ENCODE data around the gene FKBP1A. TPM values are rescaled to one million over a fixed set of nuclear protein-coding genes. Genes with fewer than 3 reads are reported as not detected.

FKBP1A gene
- total RNA-seq, 2 donors from 2014 or later = 307 to 310 TPM

DNA sequence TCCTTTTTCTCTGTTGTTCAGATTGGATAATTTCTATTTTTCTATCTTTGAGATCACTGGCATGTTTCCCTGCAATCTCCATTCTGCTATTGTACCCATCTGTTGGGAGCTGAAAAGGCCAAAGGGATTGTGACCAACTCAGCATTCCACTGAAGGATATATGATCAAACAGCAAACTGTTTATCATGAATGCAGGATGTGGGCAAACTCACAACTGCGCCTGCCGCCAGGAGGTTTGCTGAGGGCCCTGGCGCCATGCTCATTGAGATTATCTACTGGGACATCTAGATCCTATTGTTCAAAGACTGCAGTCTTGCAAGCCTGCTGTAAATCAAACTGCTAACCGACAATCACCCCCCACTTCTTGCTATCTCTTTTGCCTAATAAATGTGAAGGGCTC, 3.8 kb upstream of the FKBP1A start:
- Histone ChIP-seq H3K27ac (no peak overlapping the region), H3K4me1 (peaks cover 5% of the 10 kb centered on the region), H3K36me3 (no peaks in the 10 kb centered on the region), H3K27me3 (no peaks in the 10 kb centered on the region), H3K4me3 (no peak overlapping the region), H3K9ac (ENCODE audit: low read depth in 2 of 2, low read length in 2 of 2) (no peak overlapping the region), H3K9me3 (no peaks in the 10 kb centered on the region)
- TF ChIP-seq, protein P1, sequence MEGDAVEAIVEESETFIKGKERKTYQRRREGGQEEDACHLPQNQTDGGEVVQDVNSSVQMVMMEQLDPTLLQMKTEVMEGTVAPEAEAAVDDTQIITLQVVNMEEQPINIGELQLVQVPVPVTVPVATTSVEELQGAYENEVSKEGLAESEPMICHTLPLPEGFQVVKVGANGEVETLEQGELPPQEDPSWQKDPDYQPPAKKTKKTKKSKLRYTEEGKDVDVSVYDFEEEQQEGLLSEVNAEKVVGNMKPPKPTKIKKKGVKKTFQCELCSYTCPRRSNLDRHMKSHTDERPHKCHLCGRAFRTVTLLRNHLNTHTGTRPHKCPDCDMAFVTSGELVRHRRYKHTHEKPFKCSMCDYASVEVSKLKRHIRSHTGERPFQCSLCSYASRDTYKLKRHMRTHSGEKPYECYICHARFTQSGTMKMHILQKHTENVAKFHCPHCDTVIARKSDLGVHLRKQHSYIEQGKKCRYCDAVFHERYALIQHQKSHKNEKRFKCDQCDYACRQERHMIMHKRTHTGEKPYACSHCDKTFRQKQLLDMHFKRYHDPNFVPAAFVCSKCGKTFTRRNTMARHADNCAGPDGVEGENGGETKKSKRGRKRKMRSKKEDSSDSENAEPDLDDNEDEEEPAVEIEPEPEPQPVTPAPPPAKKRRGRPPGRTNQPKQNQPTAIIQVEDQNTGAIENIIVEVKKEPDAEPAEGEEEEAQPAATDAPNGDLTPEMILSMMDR (IDR thresholded peaks at IDR 0.05) = no peak
- no peak for DNase-seq
- intact Hi-C loops (cut with DNase I) = loop anchor here (10.0 kb wide), 1 partner anchor 68 kb away; the partner anchor contains the start of gene NSFL1C

DNA sequence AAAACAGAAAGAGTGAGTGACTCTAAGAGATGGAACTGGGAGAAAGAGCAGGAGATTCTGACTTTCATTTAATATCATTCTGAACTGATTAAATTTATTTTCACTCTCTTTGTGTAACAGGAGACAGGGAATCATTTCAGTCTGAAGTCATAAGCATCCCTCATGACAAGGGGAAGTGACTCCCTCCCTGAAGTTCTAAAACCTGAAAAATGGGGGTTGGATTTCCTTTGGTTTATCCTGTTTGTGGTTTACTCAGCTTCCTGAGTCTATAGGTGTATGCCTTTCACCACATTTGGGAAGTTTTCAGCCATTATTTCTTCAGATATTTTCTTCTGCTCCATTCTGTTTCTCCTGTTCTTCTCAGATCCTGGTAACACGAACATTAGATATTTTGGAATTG, 3.4 kb upstream of the FKBP1A start:
- no peaks in the 10 kb centered on the region for H3K27me3 ChIP-seq
- H3K36me3 ChIP-seq = no peaks in the 10 kb centered on the region
- H3K27ac ChIP-seq = no peak overlapping the region
- H3K9ac ChIP-seq (ENCODE audit: low read depth in 2 of 2, low read length in 2 of 2) = no peak overlapping the region
- TF ChIP-seq, protein P1 (IDR thresholded peaks at IDR 0.05) = no peak
- DNase-seq = no peak
- H3K9me3 ChIP-seq = no peaks in the 10 kb centered on the region
- peaks cover 5% of the 10 kb centered on the region for H3K4me1 ChIP-seq
- intact Hi-C loops (cut with DNase I) = loop anchor here (10.0 kb wide), 1 partner anchor 69 kb away; the partner anchor contains the start of gene NSFL1C
- no peak overlapping the region for H3K4me3 ChIP-seq

DNA sequence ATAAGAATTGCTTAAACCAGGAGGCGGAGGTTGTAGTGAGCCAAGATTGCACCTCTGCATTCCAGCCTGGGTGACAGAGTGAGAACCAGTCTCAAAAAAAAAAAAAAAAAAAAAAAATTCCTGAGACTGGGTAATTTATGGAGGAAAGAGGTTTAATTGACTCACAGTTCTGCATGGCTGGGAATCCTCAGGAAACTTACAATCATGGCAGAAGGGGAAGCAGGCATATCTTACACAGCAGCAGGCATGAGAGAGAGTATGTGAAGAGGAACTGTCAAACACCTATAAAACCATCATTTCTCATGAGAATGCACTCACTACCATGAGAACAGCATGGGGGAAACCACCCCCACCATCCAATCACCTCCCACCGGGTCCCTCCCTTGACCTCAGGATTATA, 1.8 kb upstream of the FKBP1A start:
- Histone ChIP-seq H3K4me3 (no peak overlapping the region), H3K9me3 (no peaks in the 10 kb centered on the region), H3K4me1 (peaks cover 13% of the 10 kb centered on the region), H3K9ac (ENCODE audit: low read depth in 2 of 2, low read length in 2 of 2) (no peak overlapping the region), H3K36me3 (no peaks in the 10 kb centered on the region), H3K27ac (no peak overlapping the region), H3K27me3 (no peaks in the 10 kb centered on the region)
- TF ChIP-seq, protein P1 (IDR thresholded peaks at IDR 0.05) = no peak
- intact Hi-C loops (cut with DNase I) = loop anchor here (5.0 to 10.0 kb wide), 3 partner anchors 43 to 70 kb away; partner anchors contain the start of genes NSFL1C and SDCBP2
- no peak for DNase-seq

DNA sequence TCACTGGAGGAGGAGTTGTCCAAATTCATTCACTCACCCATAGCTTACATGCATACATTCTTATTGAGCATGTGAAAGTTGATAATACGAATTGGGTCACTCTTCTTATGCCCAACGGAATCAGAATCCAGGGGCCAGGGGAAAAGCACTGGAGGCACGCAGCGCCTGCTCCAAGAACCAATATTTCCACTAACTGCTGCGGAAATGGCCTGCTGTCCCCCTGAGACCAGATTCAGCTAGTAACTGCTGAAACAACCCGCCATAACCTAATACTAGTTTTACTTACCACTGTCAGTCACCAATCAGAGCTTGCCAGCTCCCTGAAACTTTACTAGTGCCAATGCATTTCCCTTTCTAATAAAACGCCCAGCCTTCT, 641 bp upstream of the FKBP1A start:
- Histone ChIP-seq H3K9me3 (no peaks in the 10 kb centered on the region), H3K9ac (ENCODE audit: low read depth in 2 of 2, low read length in 2 of 2) (peak overlapping the region; percentile 27 to 64), H3K36me3 (no peaks in the 10 kb centered on the region), H3K4me1 (peaks cover 11% of the 10 kb centered on the region), H3K27ac (peak overlapping the region; percentile 79), H3K27me3 (no peaks in the 10 kb centered on the region), H3K4me3 (peak overlapping the region; percentile 81)
- intact Hi-C loops (cut with DNase I) = loop anchor here (5.0 to 10.0 kb wide), 3 partner anchors 44 to 71 kb away; partner anchors contain the start of genes NSFL1C and SDCBP2
- DNase-seq = no peak
- TF ChIP-seq, protein P1 (IDR thresholded peaks at IDR 0.05) = no peak

DNA sequence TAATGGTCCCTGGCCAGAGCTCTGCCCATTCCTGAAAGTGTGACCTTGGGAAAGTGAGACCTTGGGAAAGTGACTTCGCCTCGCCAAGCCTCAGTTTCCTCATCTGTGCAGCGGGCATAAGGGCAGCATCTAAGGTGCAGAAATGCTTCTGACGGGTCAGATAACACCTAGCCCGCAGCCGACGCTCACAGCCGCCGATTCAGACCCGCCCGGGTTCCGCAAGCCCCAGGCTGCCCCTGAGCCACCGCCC, 486 bp downstream of the FKBP1A start:
- no peaks in the 10 kb centered on the region for H3K27me3 ChIP-seq
- no peaks in the 10 kb centered on the region for H3K9me3 ChIP-seq
- H3K4me3 ChIP-seq = peak overlapping the region; percentile 81
- TF ChIP-seq, protein P1 (IDR thresholded peaks at IDR 0.05) = no peak
- intact Hi-C loops (cut with DNase I) = loop anchor here (5.0 to 10.0 kb wide), 3 partner anchors 45 to 72 kb away; partner anchors contain the start of genes NSFL1C and SDCBP2
- H3K4me1 ChIP-seq = peaks cover 14% of the 10 kb centered on the region
- peak overlapping the region; percentile 85 to 87 for H3K9ac ChIP-seq (ENCODE audit: low read depth in 2 of 2, low read length in 2 of 2)
- H3K36me3 ChIP-seq = no peaks in the 10 kb centered on the region
- DNase-seq = no peak
- peak overlapping the region; percentile 79 for H3K27ac ChIP-seq
